NCI-H187 treated with DMSO at 0.1 percent for 48 hours (cell line): ENCODE data around the gene TUBA3E.
"Not testable (repeated sequence)": the region's sequence is repeated elsewhere in the genome, so short reads cannot be mapped to it uniquely, and the experiment has no call there.

Experiments used
- DNase-seq: peaks from one replicate; lab custom pipeline; 2025; lab: John Stamatoyannopoulos, UW

The TUBA3E gene

GRCh38 chr2:130143266-130144039 is 54.8 kb downstream of the TUBA3E start:
- DNase-seq = not testable (repeated sequence)

- DNase-seq = not testable (repeated sequence)
Observed at GRCh38 chr2:130142396-130143265, 55.6 kb downstream of the TUBA3E start.
